Measurements from ENCODE around the gene CHID1.

CHID1 gene

GRCh38 chr11:831961-832528, 78.6 kb downstream of the CHID1 start:
- no peak for DNase-seq

- no peak for DNase-seq
Observed at GRCh38 chr11:831118-831864, 79.3 kb downstream of the CHID1 start.

- DNase-seq, result peak; percentile 62
Observed at GRCh38 chr11:830295-831117, 80.1 kb downstream of the CHID1 start.

GRCh38 chr11:829847-830294, 80.7 kb downstream of the CHID1 start:
- no peak for DNase-seq

- DNase-seq, result no peak
Observed at GRCh38 chr11:829176-829846, 81.3 kb downstream of the CHID1 start.

- no peak for DNase-seq
Observed at GRCh38 chr11:828506-829175, 82.0 kb downstream of the CHID1 start.

- no peak for DNase-seq
Observed at GRCh38 chr11:827897-828192, 82.8 kb downstream of the CHID1 start, which contains the start of gene CRACR2B. TSS of gene CRACR2B (plus strand) at chr11:827919. CDS start at chr11:828608, 689 bp downstream.

GRCh38 chr11:827146-827896, 83.3 kb downstream of the CHID1 start:
- DNase-seq, result no peak

GRCh38 chr11:826836-827145, 83.8 kb downstream of the CHID1 start:
- no peak for DNase-seq

GRCh38 chr11:826227-826621, 84.4 kb downstream of the CHID1 start:
- DNase-seq, result no peak

- no peak for DNase-seq
Observed at GRCh38 chr11:825366-826226, 85.0 kb downstream of the CHID1 start.

GRCh38 chr11:824942-825341, 85.7 kb downstream of the CHID1 start:
- DNase-seq, result no peak

GRCh38 chr11:824292-824880, 86.2 kb downstream of the CHID1 start:
- no peak for DNase-seq

- DNase-seq, result no peak
Observed at GRCh38 chr11:823441-824291, 86.9 kb downstream of the CHID1 start.

GRCh38 chr11:821512-822371, 88.9 kb downstream of the CHID1 start:
- no peak for DNase-seq

- no peak for DNase-seq
Observed at GRCh38 chr11:820655-821511, 89.7 kb downstream of the CHID1 start.

GRCh38 chr11:819943-820649, 90.5 kb downstream of the CHID1 start:
- peak; percentile 93 for DNase-seq

Measured in activated CD4-positive, alpha-beta T cell treated with anti-CD3 and anti-CD28 coated beads, Interleukin-2, amount 50 U/mL, for 16 hours (primary cell).